ENCODE measurements around the gene APEX2.

Gene APEX2

DNA sequence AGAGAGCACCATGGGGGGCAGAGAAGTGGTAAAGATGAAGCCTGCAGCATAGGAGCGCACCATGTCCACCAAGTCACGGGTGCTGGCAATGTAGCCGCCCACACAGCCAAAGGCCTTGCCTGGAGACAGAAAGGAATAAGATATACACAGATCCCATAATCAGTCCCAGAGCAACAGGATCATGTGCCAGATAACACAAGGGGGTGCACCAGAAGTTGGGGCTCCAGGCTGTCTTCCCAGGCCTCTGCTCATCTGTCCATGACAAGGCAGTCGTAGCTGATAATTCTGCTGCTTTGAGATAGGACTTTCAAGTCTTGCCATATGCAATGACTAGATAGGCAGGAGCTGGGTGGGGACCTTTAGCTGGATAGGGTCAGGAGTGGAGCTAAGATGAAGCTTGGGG lies 14.7 kb downstream of the APEX2 start:
- TF ChIP-seq, protein P1, sequence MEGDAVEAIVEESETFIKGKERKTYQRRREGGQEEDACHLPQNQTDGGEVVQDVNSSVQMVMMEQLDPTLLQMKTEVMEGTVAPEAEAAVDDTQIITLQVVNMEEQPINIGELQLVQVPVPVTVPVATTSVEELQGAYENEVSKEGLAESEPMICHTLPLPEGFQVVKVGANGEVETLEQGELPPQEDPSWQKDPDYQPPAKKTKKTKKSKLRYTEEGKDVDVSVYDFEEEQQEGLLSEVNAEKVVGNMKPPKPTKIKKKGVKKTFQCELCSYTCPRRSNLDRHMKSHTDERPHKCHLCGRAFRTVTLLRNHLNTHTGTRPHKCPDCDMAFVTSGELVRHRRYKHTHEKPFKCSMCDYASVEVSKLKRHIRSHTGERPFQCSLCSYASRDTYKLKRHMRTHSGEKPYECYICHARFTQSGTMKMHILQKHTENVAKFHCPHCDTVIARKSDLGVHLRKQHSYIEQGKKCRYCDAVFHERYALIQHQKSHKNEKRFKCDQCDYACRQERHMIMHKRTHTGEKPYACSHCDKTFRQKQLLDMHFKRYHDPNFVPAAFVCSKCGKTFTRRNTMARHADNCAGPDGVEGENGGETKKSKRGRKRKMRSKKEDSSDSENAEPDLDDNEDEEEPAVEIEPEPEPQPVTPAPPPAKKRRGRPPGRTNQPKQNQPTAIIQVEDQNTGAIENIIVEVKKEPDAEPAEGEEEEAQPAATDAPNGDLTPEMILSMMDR (IDR thresholded peaks at IDR 0.05; ENCODE audit: low read depth, low read length), result no peak
- no peak overlapping the region for H3K4me3 ChIP-seq (ENCODE audit: low read depth, low read length)

DNA sequence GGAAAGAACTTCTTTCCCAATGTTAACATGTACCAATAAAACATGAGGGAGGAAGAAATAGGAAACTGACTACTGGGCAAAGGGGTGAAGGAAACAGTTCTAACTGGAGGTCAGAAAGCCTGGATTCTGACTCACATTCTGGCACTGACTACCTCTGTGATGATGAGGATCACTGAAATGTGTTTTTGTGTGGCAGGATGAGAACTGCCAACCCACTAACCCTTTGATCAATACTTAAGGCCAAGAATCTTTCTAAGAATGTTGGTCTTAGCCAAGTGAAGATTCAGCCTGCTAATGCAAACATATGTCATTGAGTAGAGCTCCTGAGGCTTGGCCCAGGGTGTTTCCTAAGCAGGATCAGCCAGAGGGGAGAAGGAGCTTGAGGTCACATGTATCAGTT lies 26.0 kb downstream of the APEX2 start:
- TF ChIP-seq, protein P1 (IDR thresholded peaks at IDR 0.05; ENCODE audit: low read depth, low read length), result no peak
- no peak overlapping the region for H3K4me3 ChIP-seq (ENCODE audit: low read depth, low read length)

DNA sequence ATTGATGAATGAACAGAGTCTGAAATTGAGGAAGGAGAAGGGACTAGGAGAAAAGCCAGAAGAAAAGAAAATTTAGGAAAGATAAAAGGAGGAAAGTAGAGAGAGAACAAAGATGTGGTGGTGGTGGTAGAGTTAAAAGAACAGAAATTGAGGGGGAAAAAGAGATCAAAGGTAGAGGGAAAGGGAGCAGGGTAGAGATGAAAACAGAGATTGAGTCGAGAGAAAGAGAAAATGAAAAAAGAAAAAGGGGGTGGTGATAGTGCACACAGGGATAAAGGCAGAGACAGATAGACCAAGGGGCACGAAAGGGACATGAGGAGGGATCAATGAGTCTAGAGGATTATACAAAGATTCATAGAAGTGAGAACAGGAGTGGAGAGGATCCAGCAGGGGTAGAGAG lies 26.7 kb downstream of the APEX2 start:
- no peak overlapping the region for H3K4me3 ChIP-seq (ENCODE audit: low read depth, low read length)
- TF ChIP-seq, protein P1 (IDR thresholded peaks at IDR 0.05; ENCODE audit: low read depth, low read length), result no peak

DNA sequence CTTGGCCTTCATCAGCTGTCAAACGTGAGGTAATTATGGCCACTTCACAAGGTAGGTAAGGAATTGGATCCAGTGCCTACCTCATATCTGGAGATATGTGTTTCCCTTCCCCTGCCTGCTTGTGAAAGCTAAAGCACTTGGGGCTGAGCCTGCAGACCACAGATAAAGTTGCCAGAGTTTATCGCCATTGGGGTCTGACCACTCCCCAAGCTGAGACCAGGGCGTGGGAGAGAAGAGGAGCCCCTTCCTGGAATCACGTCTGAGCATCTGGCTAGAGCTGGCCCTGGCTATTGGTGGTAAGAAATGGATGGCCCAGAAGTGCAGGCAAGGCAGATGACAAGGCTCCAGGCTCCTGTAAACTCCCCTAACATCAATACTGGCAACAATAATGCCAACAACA lies 27.9 kb downstream of the APEX2 start:
- TF ChIP-seq, protein P1 (IDR thresholded peaks at IDR 0.05; ENCODE audit: low read depth, low read length), result no peak
- H3K4me3 ChIP-seq (ENCODE audit: low read depth, low read length), result no peak overlapping the region

DNA sequence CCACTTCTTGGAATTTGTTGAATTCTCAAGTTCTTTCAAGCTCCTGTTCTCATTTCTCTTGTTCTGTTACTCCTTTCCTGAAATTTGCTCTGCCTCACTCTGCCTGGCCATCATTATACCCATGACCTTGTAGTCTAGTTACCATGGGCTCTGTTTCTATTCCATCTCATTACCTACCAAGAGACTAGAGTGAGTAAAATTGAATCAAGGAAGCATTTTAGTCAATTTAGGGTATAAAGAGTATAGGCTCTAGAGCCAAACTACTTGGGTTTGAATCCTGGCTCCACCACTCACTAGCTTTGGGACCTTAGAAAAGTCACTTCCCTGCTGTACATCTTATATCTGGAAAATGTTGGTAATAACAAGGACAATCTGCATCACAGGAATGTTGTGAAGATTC lies 28.4 kb downstream of the APEX2 start:
- no peak overlapping the region for H3K4me3 ChIP-seq (ENCODE audit: low read depth, low read length)
- TF ChIP-seq, protein P1 (IDR thresholded peaks at IDR 0.05; ENCODE audit: low read depth, low read length), result no peak

DNA sequence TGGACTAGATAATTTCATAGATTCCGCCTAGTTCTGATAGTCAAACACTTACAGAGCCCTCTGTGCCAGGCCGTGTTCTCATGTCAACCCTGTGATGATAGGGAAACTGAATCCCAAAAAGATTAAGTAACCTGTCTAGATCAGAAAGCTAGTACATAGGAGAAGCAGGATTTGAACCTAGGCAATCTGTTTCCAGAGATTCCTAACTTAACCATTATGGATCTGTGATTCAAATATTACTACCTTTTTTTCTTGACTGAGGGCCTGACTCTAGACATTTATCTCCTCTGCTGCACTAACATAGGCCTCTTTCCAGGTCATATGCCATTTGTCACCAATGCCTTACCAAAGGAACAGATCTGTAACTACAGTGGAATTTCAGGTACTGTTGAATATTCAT lies 29.1 kb downstream of the APEX2 start:
- H3K4me3 ChIP-seq (ENCODE audit: low read depth, low read length), result no peak overlapping the region
- TF ChIP-seq, protein P1 (IDR thresholded peaks at IDR 0.05; ENCODE audit: low read depth, low read length), result no peak

DNA sequence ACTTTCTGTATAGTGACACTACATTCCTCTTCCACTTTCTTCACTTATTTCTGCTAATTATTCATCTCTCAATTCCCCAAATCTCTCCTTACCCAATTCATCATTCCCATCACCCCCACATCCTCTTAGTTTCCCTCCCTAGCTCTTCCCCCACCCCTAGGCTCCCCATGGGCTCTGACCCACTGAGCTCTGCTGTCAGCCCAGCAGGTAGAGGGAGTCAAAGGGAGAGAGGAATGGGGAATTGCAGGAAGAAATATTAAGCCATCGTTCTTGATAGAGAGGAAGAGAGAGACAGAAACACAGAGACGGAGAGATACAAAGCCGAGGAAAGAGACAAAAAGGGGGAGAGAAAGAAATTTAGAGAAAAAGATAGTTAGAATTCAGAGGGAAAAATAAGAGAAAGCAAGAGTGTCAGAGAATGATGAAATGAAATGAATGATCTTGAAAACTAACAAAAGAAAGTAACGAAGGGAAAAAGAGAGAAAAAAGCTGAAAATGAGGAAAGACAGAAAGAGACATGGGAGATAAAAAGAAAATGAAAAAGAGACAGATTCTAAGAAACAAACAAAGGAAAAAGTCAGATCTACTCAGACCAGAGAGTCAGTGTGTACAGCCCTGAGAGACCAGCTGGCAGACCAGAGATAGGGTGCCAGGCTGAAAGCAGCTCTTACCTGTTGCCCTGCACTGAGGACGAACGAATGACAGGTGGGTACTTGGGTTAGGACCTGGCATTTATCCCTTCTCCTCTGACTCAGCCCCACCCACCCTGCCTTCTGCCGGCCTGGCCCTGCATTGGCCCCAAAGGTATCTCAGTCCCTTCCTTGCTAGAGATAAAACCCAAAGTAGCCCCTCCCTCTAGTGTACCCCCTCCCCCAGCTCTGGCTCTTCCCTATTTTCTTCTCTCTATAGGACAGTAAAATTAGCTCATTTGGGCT lies 30.4 kb downstream of the APEX2 start, which contains the start of gene ALAS2:
TSS of gene ALAS2 (minus strand) at position 707 of the 935 bp plus-strand sequence. CDS start 4,977 bp downstream, outside the sequence.
- no peak within 1 kb of the TSS for H3K4me3 ChIP-seq (ENCODE audit: low read depth, low read length)
- TF ChIP-seq, protein P1 (IDR thresholded peaks at IDR 0.05; ENCODE audit: low read depth, low read length), result no peak
